ENCODE results near the gene CEACAM19.

The CEACAM19 gene

GRCh38 chr19:44723299-44723951, 52.1 kb downstream of the CEACAM19 start:
- no peak for DNase-seq (ENCODE audit: low read depth)

- DNase-seq (ENCODE audit: low read depth): peak; percentile 56
Observed at GRCh38 chr19:44723952-44724319, 52.7 kb downstream of the CEACAM19 start.

DNA sequence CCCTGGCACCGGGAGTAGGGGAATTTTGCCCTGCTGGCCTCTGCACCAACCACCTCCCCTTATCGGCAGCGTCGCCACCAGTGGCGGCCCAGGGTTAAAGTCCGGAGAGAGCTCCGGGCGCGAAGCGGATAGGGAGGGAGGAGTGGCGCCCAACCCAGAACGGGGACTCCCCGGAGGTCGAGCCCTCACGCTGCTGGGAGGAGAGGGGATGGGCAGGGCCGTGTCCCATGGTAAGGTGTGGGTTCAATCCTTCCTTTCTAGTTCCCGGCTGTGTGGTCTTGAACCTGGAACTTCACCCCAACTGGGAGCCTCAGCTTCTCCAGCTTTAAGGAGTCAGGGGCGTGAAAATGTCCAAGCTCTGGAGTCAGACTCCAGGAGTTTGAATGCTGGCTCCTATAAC, 54.0 kb downstream of the CEACAM19 start:
- no peak for DNase-seq (ENCODE audit: low read depth)

DNA sequence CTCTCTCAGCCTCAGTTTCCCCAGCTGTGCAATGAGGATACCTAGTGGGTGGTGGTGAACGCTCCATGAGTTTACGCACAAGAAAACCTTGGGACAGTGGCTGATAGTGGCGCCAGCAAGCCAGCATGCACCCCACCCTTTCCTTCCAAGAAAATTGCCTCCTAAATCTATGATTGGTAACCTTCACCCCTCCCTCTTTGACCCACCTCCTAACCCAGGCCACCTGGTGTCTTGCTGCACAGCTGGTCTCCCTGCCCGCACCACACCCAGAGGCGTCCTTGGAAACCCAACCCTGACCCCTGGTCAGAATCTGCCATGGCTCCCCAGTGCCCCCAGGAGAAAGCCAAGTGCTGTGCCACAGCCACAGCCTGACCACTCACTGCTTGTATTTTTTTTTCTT, 54.4 kb downstream of the CEACAM19 start:
- no peak for DNase-seq (ENCODE audit: low read depth)

DNA sequence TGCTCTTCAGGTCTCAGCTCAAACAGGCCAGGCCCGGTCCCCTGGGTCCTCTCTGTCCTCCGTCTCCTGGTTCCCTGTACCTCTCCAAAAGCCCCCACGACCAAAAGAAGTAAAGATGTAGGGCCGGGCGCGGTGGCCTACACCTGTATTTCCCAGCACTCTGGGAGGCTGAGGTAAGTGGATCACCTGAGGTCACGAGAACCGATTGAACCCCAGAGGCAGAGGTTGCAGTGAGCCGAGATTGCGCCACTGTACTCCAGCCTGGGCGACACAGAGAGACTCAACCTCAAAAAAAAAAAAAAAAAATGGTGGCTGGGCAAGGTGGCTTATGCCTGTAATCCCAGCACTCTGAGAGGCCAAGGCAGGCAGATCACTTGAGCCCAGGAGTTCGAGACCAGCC, 55.2 kb downstream of the CEACAM19 start:
- no peak for DNase-seq (ENCODE audit: low read depth)

DNA sequence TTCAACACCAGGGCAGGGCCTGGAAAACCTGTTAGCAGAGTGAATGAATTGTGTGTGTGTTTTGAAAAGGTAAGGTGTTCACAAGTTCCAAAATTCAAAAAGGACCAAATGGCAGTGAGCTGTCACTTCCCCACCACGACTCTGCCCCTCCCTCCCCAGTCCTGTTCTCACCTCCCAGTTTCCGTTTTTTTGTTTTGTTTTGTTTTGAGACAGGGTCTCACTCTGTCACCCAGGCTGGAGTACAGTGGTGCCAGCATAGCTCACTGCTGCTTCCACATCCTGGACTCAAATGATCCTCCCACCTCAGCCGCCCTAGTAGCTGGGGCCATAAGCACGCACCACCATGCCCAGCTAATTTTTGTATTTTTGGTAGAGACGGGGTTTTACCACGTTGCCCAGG, 56.9 kb downstream of the CEACAM19 start:
- no peak for DNase-seq (ENCODE audit: low read depth)

DNA sequence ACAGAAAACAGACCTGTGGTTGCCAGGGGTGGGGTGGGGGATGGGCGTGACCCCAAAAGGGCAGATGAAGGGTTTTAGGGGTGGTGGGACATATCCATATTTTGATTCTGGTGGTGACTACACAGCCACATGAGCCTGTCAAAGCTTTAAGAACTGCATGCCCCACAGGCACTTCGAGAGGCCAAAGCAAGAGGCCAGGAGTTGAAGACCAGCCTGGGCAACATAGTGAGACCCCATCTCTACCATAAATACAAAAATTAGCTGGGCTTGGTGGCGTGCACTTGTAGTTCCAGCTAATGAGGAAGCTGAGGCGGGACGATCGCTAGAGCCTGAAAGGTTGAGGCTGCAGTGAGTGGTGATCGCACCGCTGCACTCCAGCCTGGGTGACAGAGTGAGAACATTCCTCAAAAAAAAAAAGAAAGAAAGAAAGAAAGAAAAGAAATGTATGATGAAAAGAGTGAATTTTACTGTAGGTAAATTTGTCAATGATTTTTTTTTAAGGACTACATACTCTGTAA, 58.3 kb downstream of the CEACAM19 start:
- no peak for DNase-seq (ENCODE audit: low read depth)

DNA sequence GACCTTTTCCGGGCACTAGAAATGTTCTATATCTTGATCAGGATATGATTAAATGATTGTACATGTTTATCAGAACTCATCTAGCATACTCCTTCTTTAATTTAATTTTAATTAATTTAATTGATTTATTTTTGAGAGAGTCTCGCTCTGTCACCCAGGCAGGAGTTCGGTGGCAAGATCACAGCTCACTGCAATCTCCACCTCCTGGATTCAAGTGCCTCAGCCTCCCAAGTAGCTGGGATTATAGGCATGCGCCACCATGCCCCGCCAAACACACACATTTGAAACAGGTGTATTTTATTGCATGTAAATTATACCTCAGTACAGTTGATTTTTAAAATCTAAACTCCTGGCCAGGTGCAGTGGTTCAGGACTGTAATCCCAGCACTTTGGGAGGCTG, 59.8 kb downstream of the CEACAM19 start:
- no peak for DNase-seq (ENCODE audit: low read depth)

- no peak for DNase-seq (ENCODE audit: low read depth)
Observed at GRCh38 chr19:44731622-44732021, 60.3 kb downstream of the CEACAM19 start.

GRCh38 chr19:44732235-44733014, 61.1 kb downstream of the CEACAM19 start:
- DNase-seq (ENCODE audit: low read depth): no peak

Measured in stimulated activated CD8-positive, alpha-beta memory T cell treated with anti-CD3 and anti-CD28 coated beads, Interleukin-15, amount 100 ng/mL, for 24 hours (primary cell).